HUES64 (cell line): ENCODE data around the gene RPS15.
"Not testable (repeated sequence)": the region's sequence is repeated elsewhere in the genome, so short reads cannot be mapped to it uniquely, and the experiment has no call there.

Experiments
- H3K27ac ChIP-seq: 2 replicates; pipeline ENCODE4 v1.7.0; 2013; ENCODE audit warnings: low read depth, low read length, inconsistent platforms
- H3K27me3 ChIP-seq: 2 replicates; pipeline ENCODE4 v1.6.1; 2013; ENCODE audit warnings: mild to moderate bottlenecking, low read length; ENCODE audit not compliant: insufficient read depth
- H3K36me3 ChIP-seq: 2 replicates; pipeline ENCODE4 v1.6.1; 2013; ENCODE audit warnings: mild to moderate bottlenecking, low read length; ENCODE audit not compliant: insufficient read depth
- H3K4me1 ChIP-seq: 2 replicates; pipeline ENCODE4 v1.6.1; 2013; ENCODE audit warnings: mild to moderate bottlenecking, low read length, moderate library complexity; ENCODE audit not compliant: insufficient read depth
- H3K4me3 ChIP-seq: 2 replicates; pipeline ENCODE4 v1.5.1; 2013; ENCODE audit warnings: mild to moderate bottlenecking, low read length, moderate library complexity
- H3K9ac ChIP-seq: 2 replicates; pipeline ENCODE4 v1.6.1; 2013; ENCODE audit warnings: mild to moderate bottlenecking, low read depth, low read length
- H3K9me3 ChIP-seq: 2 replicates; pipeline ENCODE4 v1.6.1; 2013; ENCODE audit warnings: low read depth, low read length; ENCODE audit not compliant: insufficient read depth
- WGBS: fragments of 150-250, 120-280 bp; methylation state at CpG from one replicate; pipeline ENCODE4 v1.1.7; 2013; ENCODE audit warnings: missing lambda C conversion rate; 5-methylcytosine and 5-hydroxymethylcytosine counted together

Gene RPS15

DNA sequence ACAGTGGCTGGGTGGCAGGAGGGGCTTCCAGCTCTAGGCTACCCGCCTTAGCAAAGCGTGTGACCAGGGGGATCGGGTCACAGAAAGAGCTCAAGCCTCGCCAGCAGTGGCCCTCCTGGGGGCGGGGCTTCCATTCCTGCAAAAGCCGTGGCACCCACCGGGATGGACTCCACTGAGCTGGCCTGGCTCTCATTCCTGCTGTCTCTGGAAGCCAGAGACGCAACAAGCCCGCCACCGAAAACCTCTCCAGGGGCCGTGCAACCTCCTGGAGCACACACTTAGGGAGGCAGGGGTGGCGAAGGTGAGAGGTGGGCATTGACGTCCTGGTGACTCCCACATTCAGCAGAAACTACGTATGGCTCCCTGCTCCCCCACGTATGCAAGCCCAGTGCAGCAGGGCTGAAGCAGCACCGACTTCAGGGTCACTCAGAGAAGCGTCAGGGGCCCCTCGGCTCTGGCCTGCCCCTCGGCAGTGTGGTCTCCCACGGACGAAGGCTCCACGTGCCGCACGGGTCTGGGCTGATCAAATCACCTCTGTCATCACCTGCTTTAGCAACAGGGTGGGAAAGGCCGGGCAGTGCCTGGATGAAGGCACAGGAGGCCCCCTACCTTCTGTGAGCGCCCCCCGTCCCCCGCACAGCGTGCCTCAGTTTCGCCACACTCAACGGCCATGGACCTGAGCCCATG lies 37.7 kb downstream of the RPS15 start:
- Histone ChIP-seq H3K4me3 (no peak overlapping the region), H3K27ac (no peak overlapping the region), H3K9me3 (no peaks in the 10 kb centered on the region), H3K27me3 (peaks cover 25% of the 10 kb centered on the region), H3K36me3 (peaks cover 8% of the 10 kb centered on the region), H3K9ac (no peak overlapping the region), H3K4me1 (0 out of 2 replicates have a peak, but pooled peaks cover 3% of the 10 kb centered on the region)
- WGBS = 93% methylated on average over 31 of the region's 31 CpGs

DNA sequence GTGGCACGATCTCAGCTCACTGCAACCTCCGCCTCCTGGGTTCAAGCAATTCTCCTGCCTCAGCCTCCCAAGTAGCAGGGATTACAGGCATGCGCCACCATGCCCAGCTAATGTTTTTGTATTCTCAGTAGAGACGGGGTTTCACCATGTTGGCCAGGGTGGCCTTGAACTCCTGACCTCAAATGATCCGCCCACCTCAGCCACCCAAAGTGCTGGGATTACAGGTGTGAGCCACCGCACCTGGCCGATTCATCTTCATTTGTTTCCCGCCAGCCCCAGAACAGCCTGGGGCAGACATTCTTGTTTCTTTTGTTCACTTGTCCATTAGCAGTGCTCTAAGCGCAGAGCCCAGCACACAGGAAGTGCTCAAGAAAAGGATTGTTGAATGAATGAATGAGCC lies 38.9 kb downstream of the RPS15 start:
- H3K27ac ChIP-seq, H3K36me3 ChIP-seq, H3K9me3 ChIP-seq, H3K4me3 ChIP-seq, H3K4me1 ChIP-seq, H3K9ac ChIP-seq: not testable (repeated sequence)
- 95% methylated on average over 9 of the region's 9 CpGs for WGBS
- H3K27me3 ChIP-seq = peaks cover 13% of the 10 kb centered on the region

DNA sequence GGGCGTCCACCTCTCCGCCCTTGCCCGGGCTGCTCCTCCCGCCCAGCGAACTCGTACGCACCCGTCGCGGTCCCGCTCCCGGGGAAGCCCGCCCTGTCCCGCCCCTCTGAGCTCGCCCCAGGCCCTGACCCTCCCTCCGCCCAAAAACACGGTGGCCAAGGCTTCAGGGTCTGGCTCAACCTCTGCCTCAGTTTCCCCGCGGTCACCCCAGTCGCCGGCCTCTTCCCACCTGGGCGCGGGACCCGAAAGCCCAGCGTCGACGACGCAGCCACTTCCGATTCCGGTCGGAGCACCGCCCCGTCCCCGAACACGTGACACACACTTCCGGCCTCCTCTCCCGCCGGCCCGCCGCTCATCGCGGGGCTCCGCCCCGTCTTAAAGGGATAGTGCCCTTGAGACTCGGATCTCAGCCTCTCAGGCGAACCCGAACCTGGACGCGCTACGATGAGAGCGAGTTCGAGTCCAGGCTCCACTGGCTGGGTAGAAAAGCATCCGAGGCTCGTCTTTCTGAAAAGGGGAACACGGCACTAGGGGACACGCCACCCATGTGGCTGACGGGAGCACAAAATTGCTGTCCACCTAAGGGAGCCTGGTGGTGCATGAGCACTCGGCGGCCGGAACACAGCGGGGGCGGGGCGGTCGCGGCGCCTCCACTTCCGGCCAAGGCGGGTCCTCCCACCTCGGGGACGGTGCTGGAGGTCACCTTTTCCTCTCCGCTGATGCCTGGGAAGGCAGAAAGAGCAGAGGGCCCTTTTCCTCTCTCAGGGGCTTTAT lies 40.9 kb downstream of the RPS15 start, which contains the start of gene C19orf25:
C19orf25 (minus strand) TSS at position 282 of the 774 bp plus-strand sequence. CDS start 312 bp downstream, outside the sequence.
- Histone ChIP-seq H3K4me3 (peak within 1 kb of the TSS; percentile 87), H3K4me1 (no peaks in the 10 kb centered on the region), H3K27me3 (no peaks in the 10 kb centered on the region), H3K36me3 (peaks cover 8% of the 10 kb centered on the region), H3K9ac (peak within 1 kb of the TSS; percentile 81), H3K27ac (peak within 1 kb of the TSS; percentile 88), H3K9me3 (no peaks in the 10 kb centered on the region)
- WGBS = under 1% methylated on average over 71 of the region's 71 CpGs

DNA sequence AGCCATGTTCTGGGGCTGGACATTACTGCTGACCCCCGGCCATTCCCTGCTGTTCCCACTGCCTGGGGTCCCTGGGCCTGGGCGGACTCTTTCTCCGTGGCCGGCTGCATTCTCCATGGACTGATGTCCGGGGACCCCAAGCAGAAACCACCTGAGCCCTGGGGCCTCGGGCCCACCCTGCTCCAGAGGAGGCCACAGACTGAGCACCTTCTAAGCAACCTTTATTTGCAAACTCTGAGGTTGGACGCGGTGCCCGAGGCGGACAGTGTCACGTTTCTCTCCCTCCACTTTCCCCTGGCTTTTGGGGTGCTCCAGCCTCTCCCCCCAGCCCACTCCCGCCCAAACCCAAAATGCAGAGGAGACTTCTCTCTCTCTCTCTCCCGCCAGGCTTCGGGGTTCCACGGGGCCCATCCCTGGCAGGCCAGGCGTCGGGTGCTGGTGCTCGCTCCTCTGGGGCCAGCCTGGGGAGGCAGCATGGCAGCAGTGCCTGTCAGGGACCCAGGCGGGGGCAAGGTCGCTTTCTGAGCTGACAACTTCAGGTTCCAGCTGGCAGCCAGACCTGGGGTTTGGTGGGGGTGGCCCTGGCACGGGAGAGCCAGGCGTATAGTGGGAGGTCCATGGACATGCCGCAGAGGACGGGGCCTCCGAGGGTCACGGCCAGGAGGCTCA lies 43.2 kb downstream of the RPS15 start:
- Histone ChIP-seq H3K4me1 (no peaks in the 10 kb centered on the region), H3K9ac (no peak overlapping the region), H3K4me3 (no peak overlapping the region), H3K27ac (no peak overlapping the region), H3K36me3 (peaks cover 4% of the 10 kb centered on the region), H3K9me3 (no peaks in the 10 kb centered on the region), H3K27me3 (no peaks in the 10 kb centered on the region)
- 92% methylated on average over 26 of the region's 26 CpGs for WGBS

DNA sequence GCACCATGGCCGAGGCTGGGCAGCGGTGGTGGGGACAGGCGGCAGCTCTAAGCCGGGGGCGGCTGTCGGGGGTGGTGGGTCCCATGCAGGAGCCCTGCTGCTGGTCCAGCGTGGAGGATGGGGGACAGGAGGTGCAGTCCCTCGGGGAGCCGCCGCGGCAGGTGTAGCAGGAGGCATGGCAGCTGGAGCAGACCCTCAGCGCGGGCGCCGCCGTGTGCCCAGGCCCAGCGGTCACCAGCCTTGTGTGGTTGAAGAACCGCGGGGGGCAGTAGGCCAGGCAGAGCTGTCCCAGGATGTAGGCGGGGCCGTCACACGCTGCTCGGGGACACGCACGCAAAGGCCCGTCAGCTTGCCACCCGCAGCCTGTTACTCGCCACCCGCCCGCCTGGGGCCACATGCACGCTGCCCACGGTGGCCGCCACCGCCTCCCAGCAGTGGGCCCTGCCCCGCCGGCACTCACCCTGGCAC lies 43.7 kb downstream of the RPS15 start:
- 92% methylated on average over 36 of the region's 36 CpGs for WGBS
- no peaks in the 10 kb centered on the region for H3K27me3 ChIP-seq
- H3K9ac ChIP-seq = no peak overlapping the region
- H3K36me3 ChIP-seq = peaks cover 4% of the 10 kb centered on the region
- H3K9me3 ChIP-seq = no peaks in the 10 kb centered on the region
- no peak overlapping the region for H3K27ac ChIP-seq
- no peaks in the 10 kb centered on the region for H3K4me1 ChIP-seq
- no peak overlapping the region for H3K4me3 ChIP-seq

DNA sequence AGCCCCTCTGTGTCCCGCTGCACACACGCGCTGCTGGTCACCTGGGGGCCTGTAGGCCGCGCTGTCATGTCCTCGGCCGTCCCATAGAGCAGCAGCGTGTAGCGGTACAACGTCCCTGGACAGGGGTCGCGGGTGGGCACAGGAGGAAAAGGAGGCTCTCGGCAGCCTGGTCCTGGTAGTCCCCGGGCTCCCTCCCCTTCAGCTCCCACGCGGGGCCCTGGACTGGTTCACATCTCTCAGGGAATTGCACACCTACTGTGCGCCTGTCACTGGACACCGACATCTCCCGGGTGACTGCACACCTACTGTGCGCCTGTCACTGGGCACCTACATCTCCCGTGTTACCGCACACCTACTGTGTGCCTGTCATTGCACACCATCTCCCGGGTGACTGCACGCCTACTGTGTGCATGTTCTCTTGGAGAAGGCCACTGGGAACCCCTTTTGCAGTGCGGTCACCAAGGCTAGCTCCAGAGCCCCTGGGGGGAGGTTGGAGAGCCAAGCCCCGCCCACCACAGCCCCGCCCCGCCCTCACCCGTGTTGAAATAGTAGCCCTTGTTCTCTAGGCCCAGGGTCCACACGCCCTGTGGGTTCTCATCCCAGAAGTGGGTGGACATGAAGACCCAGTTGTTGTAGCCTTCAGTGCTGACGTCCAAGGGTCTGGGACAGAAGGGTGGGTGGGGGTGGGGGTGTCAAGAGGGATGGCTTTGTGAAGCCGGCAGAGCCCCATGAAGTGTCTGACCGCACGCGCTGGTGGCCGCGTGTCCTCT lies 44.4 kb downstream of the RPS15 start:
- H3K9me3 ChIP-seq = no peaks in the 10 kb centered on the region
- WGBS = 90% methylated on average over 37 of the region's 37 CpGs
- no peak overlapping the region for H3K9ac ChIP-seq
- no peak overlapping the region for H3K27ac ChIP-seq
- H3K36me3 ChIP-seq = peaks cover under 1% of the 10 kb centered on the region; the same call in 1 of the 2 replicates
- no peak overlapping the region for H3K4me3 ChIP-seq
- H3K27me3 ChIP-seq = no peaks in the 10 kb centered on the region
- no peaks in the 10 kb centered on the region for H3K4me1 ChIP-seq

DNA sequence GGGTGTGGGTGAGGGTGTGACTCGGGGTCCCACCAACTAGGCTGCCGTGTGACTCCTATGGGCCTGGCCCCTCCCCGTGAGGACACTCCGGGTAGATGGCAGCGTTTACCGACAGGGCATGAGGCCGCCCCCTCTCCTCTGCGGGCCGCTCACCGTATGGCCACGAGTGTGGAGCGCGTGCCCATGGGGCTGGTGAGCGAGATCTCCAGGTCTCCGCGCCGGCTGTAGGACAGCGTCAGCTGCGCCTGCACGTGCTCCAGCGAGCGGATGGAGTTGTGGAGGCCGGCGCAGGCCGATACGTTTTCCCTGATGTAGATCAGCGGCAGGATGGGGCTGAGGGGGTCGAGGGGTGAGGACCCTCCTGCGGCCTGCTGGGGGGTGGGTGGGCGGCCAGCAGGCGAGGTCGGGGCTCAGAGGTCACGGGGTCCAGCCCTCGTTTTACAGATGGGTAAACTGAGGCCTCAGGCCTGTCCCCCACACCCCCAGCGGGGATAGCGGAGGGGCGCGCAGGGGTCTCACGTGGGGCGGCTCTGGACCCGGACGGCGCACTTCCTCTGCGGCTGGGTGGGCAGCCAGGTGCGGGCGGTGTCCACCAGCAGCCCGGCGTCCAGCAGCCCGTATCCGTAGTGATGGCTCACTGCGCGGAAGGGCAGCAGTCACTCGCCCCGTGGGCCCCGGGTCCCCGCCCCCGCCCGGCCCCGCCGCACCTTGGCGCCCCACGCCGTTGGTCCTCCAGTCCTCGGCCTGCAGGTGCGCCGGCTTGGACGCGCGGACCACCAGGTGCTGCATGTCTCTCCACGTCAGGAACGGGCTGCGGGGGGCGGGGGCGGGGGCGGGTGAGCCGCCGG lies 45.2 kb downstream of the RPS15 start:
- Histone ChIP-seq H3K36me3 (no peaks in the 10 kb centered on the region), H3K27me3 (no peaks in the 10 kb centered on the region), H3K4me3 (no peak overlapping the region), H3K4me1 (no peaks in the 10 kb centered on the region), H3K9me3 (no peaks in the 10 kb centered on the region), H3K9ac (no peak overlapping the region), H3K27ac (no peak overlapping the region)
- 94% methylated on average over 77 of the region's 77 CpGs for WGBS

DNA sequence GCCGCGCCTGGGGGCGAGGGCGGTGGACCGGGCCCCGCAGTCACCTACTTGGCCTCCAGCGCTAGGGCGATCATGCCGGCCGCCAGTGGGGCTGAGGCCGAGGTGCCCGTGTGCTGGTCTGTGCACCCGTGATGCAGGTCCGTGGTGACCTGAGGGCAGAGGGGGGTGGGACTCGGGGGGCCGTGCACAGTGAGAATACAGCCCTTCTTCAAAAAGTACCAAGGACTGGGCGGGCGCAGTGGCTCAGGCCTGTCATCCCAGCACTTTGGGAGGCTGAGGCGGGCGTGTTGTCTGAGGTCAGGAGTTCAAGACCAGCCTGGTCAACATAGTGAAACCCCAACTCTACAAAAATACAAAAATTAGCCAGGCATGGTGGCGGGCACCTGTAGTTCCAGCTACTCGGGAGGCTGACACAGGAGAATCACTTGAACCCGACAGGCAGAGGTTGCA lies 45.8 kb downstream of the RPS15 start:
- H3K27me3 ChIP-seq = no peaks in the 10 kb centered on the region
- WGBS = 98% methylated on average over 23 of the region's 23 CpGs
- H3K9ac ChIP-seq = no peak overlapping the region
- H3K9me3 ChIP-seq = no peaks in the 10 kb centered on the region
- H3K36me3 ChIP-seq = no peaks in the 10 kb centered on the region
- no peaks in the 10 kb centered on the region for H3K4me1 ChIP-seq
- no peak overlapping the region for H3K27ac ChIP-seq
- no peak overlapping the region for H3K4me3 ChIP-seq

DNA sequence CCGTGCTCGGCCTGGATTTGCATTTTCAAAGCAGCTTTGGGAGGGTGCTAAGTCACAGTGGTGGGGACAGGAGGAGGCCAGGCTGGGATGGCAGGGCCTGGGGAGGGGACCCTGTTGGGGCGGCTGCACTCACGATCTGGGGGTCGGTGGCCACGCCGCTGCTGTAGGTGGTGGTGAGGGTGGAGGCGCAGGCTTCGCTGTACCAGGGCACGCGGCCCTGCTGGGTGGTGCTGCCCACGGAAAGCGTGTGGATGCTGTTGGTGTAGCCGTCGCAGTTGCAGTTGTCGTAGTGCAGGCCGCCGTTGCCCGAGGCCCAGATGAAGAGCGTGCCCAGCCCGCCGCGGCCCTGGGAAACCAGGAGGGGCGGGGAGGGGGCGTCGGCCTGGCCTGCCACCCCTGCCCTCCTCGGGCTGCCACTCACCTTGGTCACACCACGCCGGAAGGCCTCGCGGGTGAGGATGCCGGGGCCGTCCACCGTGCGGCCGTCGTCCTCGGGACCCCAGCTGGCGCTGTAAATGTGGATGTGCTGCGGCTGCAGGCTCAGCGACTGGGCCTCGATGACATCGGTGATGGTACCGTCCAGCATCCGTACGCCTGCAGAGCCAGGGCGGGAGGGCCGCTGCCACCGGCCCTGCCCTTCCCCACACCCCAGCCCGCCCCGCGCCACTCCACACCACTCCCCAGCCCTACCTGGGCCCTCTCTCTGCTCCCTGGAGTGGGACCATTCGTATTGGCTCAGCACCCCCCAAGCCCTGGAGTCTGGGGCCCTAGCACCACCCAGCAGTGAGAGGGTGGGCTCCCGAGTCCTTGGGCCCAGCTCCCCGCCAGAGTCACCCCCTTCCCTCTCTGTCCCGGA lies 48.8 kb downstream of the RPS15 start:
- Histone ChIP-seq H3K4me1 (0 out of 2 replicates have a peak, but pooled peaks cover 3% of the 10 kb centered on the region), H3K27me3 (peaks cover 9% of the 10 kb centered on the region), H3K36me3 (no peaks in the 10 kb centered on the region), H3K4me3 (no peak overlapping the region), H3K9ac (no peak overlapping the region), H3K9me3 (no peaks in the 10 kb centered on the region), H3K27ac (no peak overlapping the region)
- WGBS = 93% methylated on average over 56 of the region's 56 CpGs
